Liver (tissue), 9 donors: ENCODE results near the gene EXOC6B. TPM values are rescaled to one million over a fixed set of nuclear protein-coding genes. Genes with fewer than 3 reads are reported as not detected.

ENCODE experiments used
- DNase-seq: peaks from one replicate; pipeline ENCODE4 v3.0.0-alpha.2; 2017; ENCODE audit warnings: low spot score
- H3K27ac ChIP-seq, 2 donors: one replicate each; pipeline ENCODE4 v1.7.0; 2013; ENCODE audit warnings: inconsistent platforms in 2 of 2, low read length in 2 of 2, control low read depth in 1 of 2, low read depth in 1 of 2, mild to moderate bottlenecking in 1 of 2
- H3K27me3 ChIP-seq, 4 donors: one replicate each; pipeline versions ENCODE4 v1.6.1 to v1.7.0; 2013; ENCODE audit warnings: low read length in 3 of 4, inconsistent platforms in 1 of 4, mild to moderate bottlenecking in 1 of 4, moderate library complexity in 1 of 4; ENCODE audit not compliant: control insufficient read depth in 4 of 4, insufficient read depth in 4 of 4
- H3K36me3 ChIP-seq, 4 donors: one replicate each; pipeline versions ENCODE4 v1.6.1 to v1.7.0; 2013; ENCODE audit warnings: low read length in 3 of 4, mild to moderate bottlenecking in 3 of 4, low read depth in 1 of 4, moderate library complexity in 1 of 4; ENCODE audit not compliant: control insufficient read depth in 4 of 4, insufficient read depth in 3 of 4
- H3K4me1 ChIP-seq, 4 donors: one replicate each; pipeline versions ENCODE4 v1.6.1 to v1.7.0; 2013; ENCODE audit warnings: low read length in 3 of 4, mild to moderate bottlenecking in 3 of 4, moderate library complexity in 1 of 4; ENCODE audit not compliant: control insufficient read depth in 4 of 4, insufficient read depth in 4 of 4
- H3K4me3 ChIP-seq, 3 donors: one replicate each; pipeline versions ENCODE4 v1.6.1 to v1.7.0; 2013; ENCODE audit warnings: low read length in 3 of 3, control low read depth in 1 of 3, low read depth in 1 of 3, mild to moderate bottlenecking in 1 of 3
- H3K9ac ChIP-seq, 2 donors: one replicate each; pipeline ENCODE4 v1.7.0; 2013; ENCODE audit warnings: low read length in 2 of 2, mild to moderate bottlenecking in 2 of 2, moderate library complexity in 2 of 2, control low read depth in 1 of 2, low read depth in 1 of 2
- H3K9me3 ChIP-seq, 4 donors: one replicate each; pipeline versions ENCODE4 v1.6.1 to v1.7.0; 2013; ENCODE audit warnings: low read length in 3 of 4; ENCODE audit not compliant: control insufficient read depth in 4 of 4
- ATF3 ChIP-seq: IDR thresholded peaks from 2 replicates; pipeline ENCODE4 v1.6.1; 2016; ENCODE audit warnings: antibody characterized with exemption
- CTCF ChIP-seq: fragments of 150-350 bp; IDR thresholded peaks from 2 replicates; pipeline ENCODE4 v1.5.1; 2017; ENCODE audit warnings: improper control_type of control experiment, low read depth, low read length; ENCODE audit not compliant: missing input control
- EGR1 ChIP-seq, 2 donors: IDR thresholded peaks; 2 replicates each; pipeline ENCODE4 v1.6.1; 2016 to 2018; ENCODE audit warnings: antibody characterized with exemption in 2 of 2, low read depth in 2 of 2
- FOXA1 ChIP-seq: IDR thresholded peaks from 2 replicates; pipeline ENCODE4 v1.6.1; 2016; ENCODE audit warnings: antibody characterized with exemption
- FOXA2 ChIP-seq: IDR thresholded peaks from 2 replicates; pipeline ENCODE4 v1.6.1; 2016; ENCODE audit warnings: antibody characterized with exemption
- GABPA ChIP-seq, 2 donors: IDR thresholded peaks in 1 of 2; conservative IDR thresholded peaks in 1 of 2; 2 replicates each; pipeline ENCODE4 v1.6.1; 2016; ENCODE audit warnings: antibody characterized with exemption in 2 of 2, mild to moderate bottlenecking in 1 of 2, moderate library complexity in 1 of 2
- HNF4A ChIP-seq, 2 donors: conservative IDR thresholded peaks; 2 replicates each; pipeline ENCODE4 v1.6.1; 2016; ENCODE audit warnings: antibody characterized with exemption in 2 of 2, mild to moderate bottlenecking in 2 of 2
- JUND ChIP-seq, 2 donors: IDR thresholded peaks; 2 replicates each; pipeline ENCODE4 v1.6.1; 2016; ENCODE audit warnings: antibody characterized with exemption in 2 of 2
- MAX ChIP-seq: IDR thresholded peaks from 2 replicates; pipeline ENCODE4 v1.6.1; 2016; ENCODE audit warnings: antibody characterized with exemption
- RAD21 ChIP-seq, 2 donors: IDR thresholded peaks; 2 replicates each; pipeline ENCODE4 v1.6.1; 2016; ENCODE audit warnings: antibody characterized with exemption in 2 of 2, mild to moderate bottlenecking in 2 of 2
- REST ChIP-seq: IDR thresholded peaks from 2 replicates; pipeline ENCODE4 v1.6.1; 2016; ENCODE audit warnings: antibody characterized with exemption, mild to moderate bottlenecking
- SP1 ChIP-seq: IDR thresholded peaks from 2 replicates; pipeline ENCODE4 v1.6.1; 2018; ENCODE audit warnings: antibody characterized with exemption, mild to moderate bottlenecking
- TAF1 ChIP-seq: conservative IDR thresholded peaks from 2 replicates; pipeline ENCODE4 v1.6.1; 2016; ENCODE audit warnings: antibody characterized with exemption, mild to moderate bottlenecking
- YY1 ChIP-seq: IDR thresholded peaks from 2 replicates; pipeline ENCODE4 v1.6.1; 2016; ENCODE audit warnings: antibody characterized with exemption, mild to moderate bottlenecking
- ZBTB33 ChIP-seq: IDR thresholded peaks from 2 replicates; pipeline ENCODE4 v1.6.1; 2016; ENCODE audit warnings: antibody characterized with exemption
- WGBS: extraction: QIAGEN DNeasy Blood & Tissue Kit; methylation state at CpG from one replicate; pipeline ENCODE4 v1.1.7; 2013; 5-methylcytosine and 5-hydroxymethylcytosine counted together
- polyA plus RNA-seq, 2 donors: library from polyadenylated mRNA; stranded (reverse) in 1 of 2; unstranded in 1 of 2; fragments of 200-250 nt in 1 of 2; fragments of >200 nt in 1 of 2; fragmentation: Nextera tagmentation in 1 of 2; extraction: Ambion mirVana in 1 of 2; gene quantifications; one replicate each; pipeline versions ENCODE4 v1.2.1 to v1.2.3, GENCODE V29; 2013 to 2015
- total RNA-seq, 2 donors: library from RNA; depleted of rRNA; stranded (reverse); fragments of >200 nt; gene quantifications; one replicate each; pipeline ENCODE4 v1.2.3, GENCODE V29; 2014
- donor health status: healthy.
- donor health status: healthy.
- donor health status: healthy.
- donor health status: healthy.
- donor health status: healthy.

Gene EXOC6B
- total and polyA plus RNA-seq, 4 donors = 1.7 to 9.5 (median 5.5) TPM

GRCh38 chr2:72153924-72154323, 671.9 kb downstream of the EXOC6B start:
- TF ChIP-seq HNF4A (conservative IDR thresholded peaks at IDR 0.05) (no peak), REST (no peak), FOXA2 (no peak), ZBTB33 (no peak), TAF1 (no peak), CTCF (no peak), ATF3 (no peak), RAD21 (IDR thresholded peaks at IDR 0.05) (no peak), EGR1 (IDR thresholded peaks at IDR 0.05; ENCODE audit: low read depth in 2 of 2) (no peak)
- no peak for DNase-seq
- H3K9ac ChIP-seq = no peak overlapping the region
- H3K27ac ChIP-seq = no peak overlapping the region
- no peaks in the 10 kb centered on the region for H3K36me3 ChIP-seq
- 87% methylated on average over 5 of the region's 5 CpGs for WGBS
- H3K4me1 ChIP-seq = peaks cover 4 to 16% (median 12%) of the 10 kb centered on the region in 4 donors
- no peaks in the 10 kb centered on the region for H3K9me3 ChIP-seq
- no peak overlapping the region for H3K4me3 ChIP-seq
- H3K27me3 ChIP-seq = peaks cover 0 to 3% (median 0%) of the 10 kb centered on the region in 4 donors

- H3K4me1 ChIP-seq = peaks cover 4 to 21% (median 13%) of the 10 kb centered on the region in 4 donors
- H3K9ac ChIP-seq = no peak overlapping the region
- no peaks in the 10 kb centered on the region for H3K36me3 ChIP-seq
- 77% methylated on average over 18 of the region's 18 CpGs for WGBS
- peaks cover 0 to 3% (median 0%) of the 10 kb centered on the region in 4 donors for H3K27me3 ChIP-seq
- no peak for DNase-seq
- no peak overlapping the region for H3K27ac ChIP-seq
- no peaks in the 10 kb centered on the region for H3K9me3 ChIP-seq
- no peak overlapping the region for H3K4me3 ChIP-seq
- no peak for TF ChIP-seq SP1
- no peak for TF ChIP-seq MAX
- TF ChIP-seq EGR1 (IDR thresholded peaks at IDR 0.05; ENCODE audit: low read depth in 2 of 2) = no peak
- TF ChIP-seq ZBTB33 = no peak
- no peak for TF ChIP-seq FOXA2
- TF ChIP-seq FOXA1 = no peak
- no peak for TF ChIP-seq JUND (IDR thresholded peaks at IDR 0.05)
- TF ChIP-seq HNF4A (conservative IDR thresholded peaks at IDR 0.05) = no peak
- TF ChIP-seq GABPA (IDR thresholded peaks at IDR 0.05 in 1 of 2, conservative IDR thresholded peaks at IDR 0.05 in 1 of 2) = no peak
- TF ChIP-seq YY1 = no peak
- TF ChIP-seq CTCF = no peak
These were observed 672.6 kb downstream of the EXOC6B start for GRCh38 chr2:72153026-72153791.
